Activated gamma-delta T cell treated with Interleukin-2 at 50 U/mL for 16 hours (primary cell): ENCODE data around the gene CHRNB1.
A peak's percentile ranks its signal among the peaks of the same experiment; 100 is the strongest.

Source experiments
- DNase-seq: peaks from one replicate; pipeline ENCODE4 v3.0.0-alpha.2; 2020

Gene CHRNB1

DNA sequence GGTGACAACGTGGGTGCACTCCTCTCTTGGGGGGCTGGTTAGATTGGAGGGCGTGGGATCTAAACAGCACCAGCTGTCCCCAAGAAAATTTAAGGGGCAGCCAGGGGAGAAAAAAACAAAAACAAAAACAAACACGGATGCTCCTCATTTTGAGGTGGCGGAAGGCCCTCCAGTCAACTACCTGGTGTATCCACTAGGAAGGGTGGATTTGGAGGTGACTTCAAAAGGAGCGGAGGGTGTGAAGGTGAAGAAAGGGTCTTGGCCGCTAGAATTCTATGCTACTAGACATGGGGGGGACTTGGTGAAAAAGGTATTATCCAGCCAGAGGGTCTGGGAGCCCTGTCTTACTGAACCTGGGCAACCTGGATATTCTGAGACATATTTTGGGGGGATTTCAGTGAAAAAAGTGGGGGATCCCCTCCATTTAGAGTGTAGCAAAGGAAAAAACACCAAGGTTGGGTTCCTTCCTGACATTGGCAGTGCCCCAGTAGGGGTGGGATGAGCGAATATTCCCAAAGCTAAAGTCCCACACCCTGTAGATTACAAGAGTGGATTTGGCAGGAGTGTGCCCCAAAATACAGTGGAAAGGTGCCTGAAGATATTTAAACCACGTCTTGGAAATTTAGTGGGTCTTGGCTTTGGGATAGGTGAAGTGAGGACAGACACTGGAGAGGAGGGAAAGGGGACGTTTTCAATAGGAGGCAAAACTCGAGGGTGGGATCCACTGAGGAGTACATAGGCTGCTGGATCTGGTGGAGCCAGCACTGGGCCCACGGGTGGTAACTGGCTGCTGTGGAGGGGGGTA, 6.0 kb upstream of the CHRNB1 start:
- no peak for DNase-seq

DNA sequence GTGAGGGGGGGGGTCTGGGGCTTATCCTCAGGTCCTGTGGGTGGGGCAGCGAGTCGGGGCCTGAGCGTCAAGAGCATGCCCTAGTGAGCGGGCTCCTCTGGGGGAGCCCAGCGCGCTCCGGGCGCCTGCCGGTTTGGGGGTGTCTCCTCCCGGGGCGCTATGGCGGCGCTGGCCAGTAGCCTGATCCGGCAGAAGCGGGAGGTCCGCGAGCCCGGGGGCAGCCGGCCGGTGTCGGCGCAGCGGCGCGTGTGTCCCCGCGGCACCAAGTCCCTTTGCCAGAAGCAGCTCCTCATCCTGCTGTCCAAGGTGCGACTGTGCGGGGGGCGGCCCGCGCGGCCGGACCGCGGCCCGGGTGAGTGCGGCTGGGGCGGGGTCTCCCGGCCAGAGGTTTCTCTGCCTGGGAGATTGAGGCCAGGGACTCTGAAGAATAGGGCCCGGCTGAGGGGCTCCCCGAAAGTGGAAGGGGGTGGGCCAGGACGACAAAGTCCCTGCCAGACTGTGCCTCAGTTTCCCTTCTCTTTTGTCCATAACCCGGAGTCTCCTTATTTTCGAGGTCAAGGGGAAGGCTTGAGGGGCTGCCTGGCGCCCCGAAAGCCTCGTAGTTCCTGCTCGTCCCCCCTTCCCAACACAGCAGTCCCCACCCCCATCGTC, 5.3 kb upstream of the CHRNB1 start, which contains the start of gene FGF11:
FGF11 (plus strand) TSS at position 51 of the 651 bp plus-strand sequence; CDS start at position 160, 109 bp downstream.
- no peak for DNase-seq

DNA sequence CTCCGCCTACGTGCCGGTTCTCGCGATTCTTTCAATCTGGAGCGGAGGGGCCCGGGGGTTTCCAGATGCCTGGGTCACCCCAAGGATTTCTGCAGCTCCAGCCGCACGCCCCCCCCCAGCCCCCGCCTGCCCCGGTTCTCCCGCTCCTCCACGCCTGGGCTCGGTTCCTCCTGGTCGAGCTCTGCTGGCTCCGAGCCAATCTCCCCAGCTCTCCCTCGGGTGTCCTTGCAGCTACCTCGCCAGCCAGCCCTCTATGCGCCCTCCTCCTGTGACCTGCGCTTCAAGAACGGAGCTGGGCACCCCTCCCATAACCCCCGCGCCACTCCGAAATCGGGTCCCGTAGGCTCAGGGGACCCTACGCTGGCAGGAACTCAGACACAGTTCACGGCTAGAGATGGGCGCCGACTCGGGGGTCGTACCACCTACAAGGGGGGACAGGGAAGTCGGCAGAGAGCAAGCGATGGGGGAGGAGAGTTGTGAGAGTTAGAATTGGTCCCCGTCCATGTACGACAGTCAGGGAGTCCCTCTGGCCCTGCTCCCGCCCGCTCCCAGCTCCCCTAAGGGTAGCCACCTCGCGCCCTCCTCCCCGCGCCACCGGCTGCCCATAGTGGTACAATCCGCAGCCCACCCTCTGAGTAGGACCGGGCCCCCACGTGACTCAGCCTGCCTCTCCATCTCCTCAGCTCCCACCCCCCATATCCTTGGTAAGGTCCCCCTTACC, 4.6 kb upstream of the CHRNB1 start:
- no peak for DNase-seq

DNA sequence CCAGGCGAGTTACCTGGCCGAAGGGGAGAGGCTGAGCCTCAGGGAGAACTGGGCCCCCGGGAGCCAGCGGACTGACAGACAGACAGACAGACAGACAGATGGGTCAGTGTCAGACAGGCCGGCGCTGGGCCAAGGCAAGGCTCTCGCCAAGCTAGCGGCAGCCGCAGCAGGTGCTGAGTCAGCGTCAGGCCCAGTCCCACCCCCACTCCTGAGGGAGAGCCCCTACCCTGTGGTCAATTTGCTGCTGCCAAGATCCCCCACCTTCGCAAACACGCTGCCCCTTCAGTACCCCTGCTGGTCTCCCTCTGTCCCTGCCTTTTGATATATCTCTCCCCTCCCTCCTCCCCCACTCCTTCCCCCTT, 4.0 kb upstream of the CHRNB1 start:
- no peak for DNase-seq

DNA sequence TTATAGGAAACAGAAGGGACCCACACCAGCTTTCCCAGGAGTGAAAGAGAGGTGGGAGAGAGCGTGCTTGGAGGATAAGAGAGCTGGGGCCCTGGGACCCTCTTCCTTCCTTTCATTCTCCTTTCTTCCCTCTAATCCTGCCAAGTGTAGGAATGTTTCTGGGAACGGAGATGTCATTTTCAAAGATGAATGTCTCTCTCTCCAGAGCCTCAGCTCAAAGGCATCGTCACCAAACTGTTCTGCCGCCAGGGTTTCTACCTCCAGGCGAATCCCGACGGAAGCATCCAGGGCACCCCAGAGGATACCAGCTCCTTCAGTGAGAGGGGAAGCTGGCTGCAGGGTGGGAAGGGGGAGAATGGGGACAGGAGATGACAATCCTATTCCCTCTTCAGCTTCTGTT, 3.6 kb upstream of the CHRNB1 start:
- DNase-seq, result no peak

DNA sequence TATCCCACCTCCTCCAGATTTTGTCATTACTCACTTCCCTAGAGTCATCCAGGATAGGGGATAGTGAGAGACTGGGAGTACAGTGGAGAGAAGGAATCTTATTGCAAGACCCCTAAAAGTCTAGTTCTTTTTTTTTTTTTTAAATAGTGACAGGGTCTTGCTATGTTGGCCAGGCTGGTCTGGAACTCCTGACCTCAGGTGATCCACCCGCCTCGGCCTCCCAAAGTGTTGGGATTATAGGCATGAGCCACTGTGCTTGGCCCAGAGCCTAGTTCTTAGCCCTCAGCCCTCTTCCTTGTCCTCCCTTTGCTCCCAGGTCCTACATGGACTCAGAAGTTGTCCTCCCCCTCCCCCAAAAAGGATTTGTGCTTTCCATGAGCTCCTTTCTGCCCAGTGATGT, 2.7 kb upstream of the CHRNB1 start:
- no peak for DNase-seq

DNA sequence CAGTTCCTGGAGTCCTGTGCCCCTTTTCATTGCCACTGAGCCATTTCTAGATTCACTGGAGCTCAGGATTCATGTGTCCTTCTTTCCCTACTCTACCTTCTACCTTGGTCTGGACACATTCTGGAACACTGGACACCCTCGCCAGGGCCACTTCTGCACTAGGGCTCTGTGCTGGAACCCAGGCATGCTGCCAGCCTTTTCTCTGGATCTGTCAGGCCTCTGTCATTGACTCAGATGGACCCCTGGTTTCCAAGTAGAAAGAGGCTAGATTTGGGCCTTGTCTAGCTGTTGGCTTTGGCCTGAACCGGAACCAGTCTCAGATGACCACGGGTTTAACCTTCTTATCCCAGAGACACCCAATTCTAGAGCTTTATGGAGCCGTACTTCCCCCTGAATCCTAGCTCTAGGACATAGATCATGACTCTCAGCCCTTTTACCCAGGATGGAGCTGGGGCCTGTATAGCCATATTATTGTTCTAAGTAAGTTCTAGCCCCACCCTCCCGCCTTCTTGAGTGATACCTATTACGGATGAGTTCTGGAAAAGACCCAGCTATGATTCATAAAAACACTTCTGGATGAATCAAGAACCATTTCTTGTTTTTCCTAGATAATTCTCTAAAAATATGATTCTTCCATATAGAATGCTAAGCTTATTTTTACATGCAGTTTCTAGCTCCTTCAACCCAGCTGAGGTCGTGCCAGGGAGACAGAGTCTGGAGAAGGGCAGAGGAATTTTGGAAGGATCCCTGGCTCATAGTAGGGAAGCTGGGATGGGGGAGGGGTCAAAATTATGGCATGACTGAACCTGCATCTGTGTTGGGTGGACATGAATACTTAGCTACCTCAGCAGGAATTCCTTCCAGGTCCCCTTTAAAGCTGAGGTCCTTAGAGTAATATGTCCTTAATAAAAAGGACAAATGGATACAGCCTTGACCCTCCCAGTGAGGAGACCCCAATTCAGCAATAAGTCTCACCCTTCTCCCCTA, 1.1 kb upstream of the CHRNB1 start:
- no peak for DNase-seq

DNA sequence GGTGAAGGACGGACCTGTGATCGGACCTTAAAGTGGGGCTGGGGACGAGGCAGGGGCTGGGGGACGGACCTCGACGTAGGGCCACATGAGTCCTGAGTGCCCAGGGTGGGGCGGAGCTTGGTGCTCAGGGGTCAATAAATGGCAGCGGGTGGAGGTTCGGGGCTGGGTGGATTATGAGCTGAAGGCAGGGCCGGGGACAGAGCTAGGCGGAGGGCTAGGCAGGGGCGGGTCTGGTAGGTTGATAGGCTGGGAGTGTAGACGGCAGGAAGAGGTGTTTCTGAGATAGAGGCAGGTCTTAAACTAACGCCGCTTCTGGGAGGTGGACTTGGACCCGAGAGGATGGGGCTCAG, 733 bp downstream of the CHRNB1 start:
- peak; percentile 42 for DNase-seq

DNA sequence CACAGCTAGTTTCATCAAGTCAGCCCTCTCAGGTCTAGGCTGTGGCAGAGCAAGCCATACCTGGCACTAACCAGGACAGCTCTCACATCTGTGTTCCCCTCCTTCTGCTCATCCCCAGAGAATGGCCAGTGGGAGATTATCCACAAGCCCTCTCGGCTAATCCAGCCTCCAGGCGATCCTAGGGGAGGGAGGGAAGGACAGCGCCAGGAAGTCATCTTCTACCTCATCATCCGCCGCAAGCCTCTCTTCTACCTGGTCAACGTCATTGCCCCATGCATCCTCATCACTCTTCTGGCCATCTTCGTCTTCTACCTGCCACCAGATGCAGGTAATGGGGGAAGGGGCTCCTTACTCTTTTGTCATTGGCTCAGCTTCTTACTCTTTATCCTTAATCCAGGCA, 3.6 kb downstream of the CHRNB1 start:
- DNase-seq, result no peak

DNA sequence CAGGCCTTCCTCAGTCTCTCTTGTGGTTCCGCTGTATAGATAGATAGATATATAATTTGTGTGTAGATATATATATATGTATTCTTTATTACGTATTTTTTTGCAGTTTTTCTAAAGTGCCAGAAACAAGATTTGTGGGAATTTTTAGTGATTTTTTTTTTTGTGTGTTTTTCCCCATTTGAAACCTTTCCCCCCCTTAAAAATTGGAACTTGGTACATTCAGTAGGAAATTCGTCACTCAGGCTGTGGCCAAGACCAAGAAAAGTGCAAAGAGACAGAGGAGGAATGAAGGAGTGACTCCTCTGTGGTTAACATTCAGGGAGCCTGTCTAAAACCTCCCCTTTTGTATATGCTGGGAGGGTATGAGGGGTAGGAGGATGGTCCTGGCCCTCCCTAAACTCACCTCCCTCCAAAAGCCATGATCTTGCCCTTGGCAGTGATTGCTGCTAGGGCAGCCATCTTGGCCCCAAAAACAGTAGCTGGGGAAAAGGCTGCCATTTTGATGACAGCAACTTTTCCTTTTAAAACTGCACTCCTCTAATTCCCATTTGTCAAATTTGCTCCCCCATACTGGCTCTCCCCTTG, 15.2 kb downstream of the CHRNB1 start:
- no peak for DNase-seq

DNA sequence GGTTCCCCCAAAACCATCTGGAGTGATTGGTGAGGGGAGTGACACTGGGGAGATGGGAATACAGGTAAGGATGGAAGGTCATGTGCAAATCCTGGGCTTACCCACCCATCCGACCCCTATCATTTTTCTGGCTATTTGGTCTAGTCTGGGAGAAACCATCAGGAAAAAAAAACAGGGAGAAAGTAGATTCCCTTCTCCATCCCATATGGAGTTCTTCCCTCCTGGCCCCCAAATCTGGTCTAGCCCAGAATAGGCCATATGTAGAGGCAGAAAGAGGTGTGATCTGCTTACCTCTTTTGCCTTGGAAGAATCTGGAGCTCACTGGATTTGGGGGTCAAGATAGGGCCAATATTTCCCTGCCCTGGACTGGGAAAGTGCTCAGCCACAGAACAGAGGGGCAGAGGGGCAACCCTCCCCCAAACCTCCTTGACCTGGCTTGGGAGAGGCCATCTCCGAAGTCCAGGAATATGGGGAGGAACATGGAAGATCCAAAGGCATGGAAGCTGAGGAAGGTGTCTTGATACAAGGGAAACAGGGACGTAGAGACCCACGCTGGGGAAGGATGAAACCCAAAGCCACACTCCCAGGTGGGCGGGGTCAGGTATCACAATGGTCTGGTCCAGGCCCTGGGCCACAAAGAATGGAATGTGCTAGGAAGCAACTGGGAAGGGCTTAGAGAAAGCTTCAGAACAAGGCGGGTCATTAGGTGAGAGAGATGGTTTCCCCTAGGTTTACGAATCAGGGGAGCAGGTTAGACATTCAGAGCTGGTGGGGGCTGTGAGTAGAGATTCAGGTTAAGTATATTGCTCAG, 16.2 kb downstream of the CHRNB1 start:
- no peak for DNase-seq

DNA sequence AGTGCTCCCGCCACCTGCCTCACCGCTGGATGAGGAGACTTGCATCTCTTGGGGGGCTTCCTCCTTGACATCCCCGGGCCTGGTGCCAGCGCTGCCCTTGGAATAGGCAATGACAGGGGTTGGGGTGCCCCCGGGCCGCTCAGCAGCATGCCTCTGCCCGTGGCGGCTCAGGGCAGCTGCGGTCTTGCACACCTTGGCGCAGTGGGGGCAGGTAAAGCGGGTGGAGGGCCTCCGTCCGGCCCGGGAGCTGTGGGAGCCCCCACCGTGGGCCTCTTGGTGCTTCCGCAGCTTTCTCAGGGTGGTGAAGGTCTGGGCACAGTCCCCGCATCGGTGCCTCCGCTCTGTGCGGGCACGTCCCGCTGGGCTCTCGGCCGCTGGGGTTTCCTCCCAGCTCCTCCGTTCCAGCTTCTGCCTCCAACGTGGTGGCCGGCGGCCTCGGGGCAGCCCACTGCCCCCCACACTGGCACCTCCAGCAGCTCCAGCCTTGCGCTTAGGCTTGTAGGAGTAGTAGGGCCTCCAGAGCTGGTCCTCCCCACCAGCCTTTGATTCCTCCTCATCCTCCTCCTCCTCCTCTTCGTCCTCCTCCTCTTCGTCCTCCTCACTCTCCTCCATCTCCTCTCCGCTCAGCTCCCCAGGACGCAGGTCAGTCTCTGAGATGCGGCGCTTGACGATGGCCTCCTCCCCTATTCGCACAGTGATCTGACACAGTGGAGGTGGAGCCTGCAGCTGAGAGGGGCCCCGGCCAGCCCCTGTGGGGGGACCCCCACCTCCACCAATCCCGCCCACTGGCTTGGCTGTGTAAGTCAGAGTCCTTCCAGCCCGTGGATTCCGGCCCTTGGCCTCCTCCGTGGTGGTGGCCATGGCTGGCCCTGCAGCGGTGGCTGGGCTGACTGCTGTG, 17.9 kb downstream of the CHRNB1 start:
- DNase-seq, result no peak

DNA sequence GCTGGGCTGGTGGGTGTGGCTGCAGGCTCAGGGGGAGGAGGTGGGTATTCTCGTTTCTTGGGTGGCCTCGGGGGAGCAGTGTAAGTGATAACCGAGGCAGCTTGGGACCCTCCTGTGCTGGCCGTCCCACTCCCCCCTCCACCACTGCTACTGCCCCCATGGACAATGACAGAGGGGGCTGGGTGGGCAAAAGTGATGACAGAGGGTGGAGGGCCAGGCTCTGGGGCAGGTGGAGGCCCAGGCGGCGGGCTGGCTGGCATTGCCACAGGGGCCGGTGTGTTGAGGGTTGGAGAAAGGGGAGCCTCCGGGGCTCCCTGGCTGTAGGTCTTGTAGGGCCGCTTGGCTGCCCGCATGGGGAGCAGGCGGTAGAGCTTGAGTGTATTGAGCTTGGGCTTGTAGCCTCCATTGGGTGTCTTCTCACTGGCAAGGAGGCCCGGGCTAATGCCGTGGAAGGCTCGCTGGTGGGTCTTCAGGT, 18.5 kb downstream of the CHRNB1 start:
- DNase-seq, result no peak

DNA sequence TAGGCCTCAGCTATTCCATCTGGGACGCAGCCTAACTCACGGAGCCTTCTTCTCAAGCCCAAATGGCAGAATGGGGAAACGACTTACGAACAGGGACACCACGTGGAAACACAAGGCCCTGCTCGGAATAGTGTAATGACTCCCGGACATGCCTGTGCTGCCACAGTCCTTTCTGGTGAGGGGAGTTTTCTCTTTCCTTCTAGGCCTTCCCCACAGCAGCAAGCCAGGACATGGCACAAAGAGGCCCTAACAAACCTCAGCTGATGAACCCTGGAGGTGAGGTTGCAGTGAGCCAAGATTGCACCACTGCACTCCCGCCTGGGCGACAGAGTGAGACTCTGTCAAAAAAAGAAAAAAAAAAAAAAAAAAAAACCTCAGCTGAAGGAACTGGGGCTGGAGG, 19.2 kb downstream of the CHRNB1 start:
- no peak for DNase-seq

DNA sequence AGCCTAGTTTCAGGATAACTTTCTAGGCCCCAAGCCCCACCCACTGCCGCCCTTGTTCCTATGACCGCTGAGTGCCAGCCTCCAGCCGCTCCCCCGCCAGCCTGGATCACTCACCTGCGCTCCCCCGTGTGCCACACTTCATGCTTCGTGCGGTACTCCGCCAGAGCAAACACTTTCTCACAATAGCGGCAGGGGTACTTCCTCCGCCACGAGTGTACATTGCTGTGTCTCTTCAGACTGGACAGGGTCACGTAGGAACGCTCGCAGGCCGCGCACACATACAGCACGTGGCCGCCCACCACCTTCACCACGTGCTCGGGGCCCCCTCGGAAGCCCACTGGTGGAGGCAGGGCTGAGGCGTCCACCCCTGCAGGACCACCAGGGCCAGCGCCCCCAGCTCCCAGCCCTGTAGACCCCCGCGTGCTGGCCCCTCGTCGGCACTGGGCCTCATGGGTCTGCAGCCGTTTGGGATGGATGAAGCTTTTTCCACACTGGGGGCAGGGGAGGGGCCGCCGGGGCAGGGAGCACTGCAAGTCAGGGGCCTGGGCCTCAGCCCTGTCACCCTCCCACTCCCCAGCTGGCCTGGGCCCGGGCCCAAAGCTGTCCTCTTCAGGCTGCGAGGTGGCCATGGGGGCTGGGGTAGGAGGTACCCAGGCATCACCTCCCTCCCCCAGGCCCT, 20.9 kb downstream of the CHRNB1 start:
- no peak for DNase-seq

DNA sequence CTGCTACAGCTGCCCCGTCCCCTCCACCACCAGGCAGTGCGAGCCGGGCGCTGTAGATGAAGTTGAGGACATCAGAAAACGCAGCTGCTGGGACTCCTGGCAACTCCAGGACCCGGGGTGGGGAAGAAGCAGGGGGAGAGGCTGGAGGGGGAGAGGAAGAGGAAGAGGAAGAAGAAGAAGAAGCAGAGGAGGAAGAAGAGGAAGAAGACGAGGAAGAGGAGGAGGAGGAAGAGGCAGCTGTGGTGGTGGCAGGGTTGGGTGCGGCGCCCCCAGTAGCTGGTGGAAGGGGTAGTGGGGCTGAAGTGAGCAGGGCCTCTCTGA, 21.4 kb downstream of the CHRNB1 start:
- no peak for DNase-seq

DNA sequence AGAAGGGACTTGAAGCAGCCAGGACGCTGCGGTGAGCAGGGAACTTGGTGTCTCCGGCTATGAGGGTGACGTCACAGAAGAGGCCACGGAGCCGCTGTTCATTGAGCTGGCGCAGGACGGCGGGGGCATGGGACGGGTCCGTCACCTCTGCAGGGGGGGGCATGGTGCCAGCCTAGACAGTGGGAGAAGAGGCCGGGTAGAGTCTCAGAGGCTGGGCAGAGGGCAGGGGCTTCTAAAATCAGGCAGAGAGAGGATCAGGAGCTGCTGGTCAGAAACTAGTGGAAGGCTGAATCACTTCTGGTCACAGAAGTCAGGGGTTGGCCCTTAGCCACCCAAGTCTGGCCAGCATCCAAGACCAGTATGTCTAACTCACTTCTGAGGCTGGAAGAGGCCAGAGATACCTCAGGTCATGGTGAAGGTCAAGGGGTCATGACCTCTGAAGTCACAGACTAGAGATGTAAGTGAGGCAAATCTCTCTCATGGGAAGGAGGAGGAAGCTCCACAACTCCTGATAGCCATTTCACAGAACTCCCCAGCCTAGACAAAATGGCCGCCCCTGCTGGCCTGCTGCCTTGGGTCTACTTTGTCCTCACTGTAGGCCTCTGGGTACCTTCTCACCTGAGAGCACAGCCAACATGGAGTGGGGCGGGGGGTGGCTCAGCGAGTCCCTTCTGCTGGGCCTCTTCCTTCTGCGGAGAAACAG, 21.9 kb downstream of the CHRNB1 start:
- no peak for DNase-seq

DNA sequence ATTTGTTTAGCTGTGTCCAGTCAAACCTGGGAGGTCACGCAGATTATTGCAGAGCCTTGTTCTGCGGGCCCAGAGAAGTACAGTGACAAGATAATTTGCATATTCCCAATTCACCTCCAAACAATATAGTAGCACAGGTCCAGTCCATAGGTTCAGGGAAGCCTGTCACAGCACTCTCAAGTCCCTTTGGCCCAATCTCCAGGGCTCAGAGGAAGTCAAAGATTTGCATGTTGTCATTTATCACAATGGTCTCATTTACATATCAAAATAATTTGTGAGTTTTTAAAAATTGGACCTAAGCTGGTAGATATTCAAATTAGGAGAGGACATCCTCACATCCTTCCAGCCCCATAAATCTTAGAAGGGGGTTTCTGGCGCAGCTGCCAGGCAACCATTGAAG, 22.6 kb downstream of the CHRNB1 start:
- DNase-seq, result no peak

DNA sequence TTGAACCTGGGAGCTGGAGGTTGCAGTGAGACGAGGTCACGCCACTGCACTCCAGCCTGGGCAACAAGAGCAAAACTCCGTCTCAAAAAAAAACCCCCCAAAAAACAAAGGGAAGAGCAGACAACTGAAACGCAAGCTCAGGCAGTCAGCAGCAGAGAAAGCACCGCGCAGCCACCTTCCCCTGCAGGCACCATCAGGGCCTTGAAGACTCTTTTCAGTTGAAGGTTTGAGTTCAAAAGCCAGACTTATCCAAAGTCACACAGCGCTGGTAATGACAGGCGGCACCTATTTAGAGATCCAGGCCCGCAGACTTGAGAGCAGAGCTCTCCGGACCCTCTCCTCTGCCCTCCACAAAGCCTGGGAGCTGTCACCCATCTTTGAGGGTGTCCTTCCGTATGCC, 23.4 kb downstream of the CHRNB1 start:
- DNase-seq, result no peak
